ENCODE results near the gene HVCN1. TPM values are rescaled to one million over a fixed set of nuclear protein-coding genes. Genes with fewer than 3 reads are reported as not detected.

HVCN1 gene
- total and polyA plus RNA-seq, 2 of the 13 experiments (the other 11 are each of a cell fraction or from before 2014, with no cell fraction given): 0.49 to 1.3 TPM

DNA sequence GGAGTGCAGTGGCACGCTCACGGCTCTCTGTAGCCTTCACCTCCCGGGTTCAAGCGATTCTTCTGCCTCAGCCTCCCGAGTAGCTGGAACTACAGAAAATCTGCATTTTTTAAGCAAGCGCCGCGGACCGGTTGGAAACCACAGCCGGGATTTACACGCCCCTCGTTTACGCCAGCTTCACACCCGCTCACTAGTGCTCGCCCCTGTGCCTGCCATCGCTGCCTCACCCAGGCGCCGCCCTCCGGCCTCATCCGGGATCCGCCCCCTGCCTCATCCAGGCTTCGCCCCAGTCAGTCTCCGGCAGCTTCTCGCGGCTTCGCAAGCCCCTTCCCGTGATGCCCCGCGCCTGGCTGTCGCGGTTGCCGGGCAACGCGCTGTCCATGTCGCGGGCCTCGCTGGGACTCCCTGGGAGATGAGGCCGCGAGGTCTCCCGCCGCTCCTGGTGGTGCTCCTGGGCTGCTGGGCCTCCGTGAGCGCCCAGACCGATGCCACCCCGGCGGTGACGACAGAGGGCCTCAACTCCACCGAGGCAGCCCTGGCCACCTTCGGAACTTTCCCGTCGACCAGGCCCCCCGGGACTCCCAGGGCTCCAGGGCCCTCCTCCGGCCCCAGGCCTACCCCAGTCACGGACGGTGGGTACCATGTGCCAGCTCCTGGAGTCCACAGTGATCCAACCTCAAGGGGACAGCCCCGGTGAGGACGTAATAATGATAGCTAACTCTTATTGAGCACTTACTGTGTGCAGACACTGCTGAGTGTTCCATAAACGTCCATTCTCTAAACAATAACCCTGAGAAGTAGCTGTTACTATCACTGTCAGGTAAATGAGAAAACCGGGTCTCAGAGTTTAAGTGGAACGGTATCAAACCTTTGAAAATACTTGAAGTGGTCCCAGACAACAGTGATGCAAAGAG lies 74.9 kb downstream of the HVCN1 start, which contains the start of gene TCTN1 (continued):
- TF ChIP-seq SAFB2 (CRISPR knock-in tag; IDR thresholded peaks at IDR 0.05; ENCODE audit: borderline replicate concordance, low read depth): no peak; the same call in 1 of the 2 replicates
- TF ChIP-seq TRIM24 (CRISPR knock-in tag; IDR thresholded peaks at IDR 0.05): no peak
- TF ChIP-seq, protein P1, sequence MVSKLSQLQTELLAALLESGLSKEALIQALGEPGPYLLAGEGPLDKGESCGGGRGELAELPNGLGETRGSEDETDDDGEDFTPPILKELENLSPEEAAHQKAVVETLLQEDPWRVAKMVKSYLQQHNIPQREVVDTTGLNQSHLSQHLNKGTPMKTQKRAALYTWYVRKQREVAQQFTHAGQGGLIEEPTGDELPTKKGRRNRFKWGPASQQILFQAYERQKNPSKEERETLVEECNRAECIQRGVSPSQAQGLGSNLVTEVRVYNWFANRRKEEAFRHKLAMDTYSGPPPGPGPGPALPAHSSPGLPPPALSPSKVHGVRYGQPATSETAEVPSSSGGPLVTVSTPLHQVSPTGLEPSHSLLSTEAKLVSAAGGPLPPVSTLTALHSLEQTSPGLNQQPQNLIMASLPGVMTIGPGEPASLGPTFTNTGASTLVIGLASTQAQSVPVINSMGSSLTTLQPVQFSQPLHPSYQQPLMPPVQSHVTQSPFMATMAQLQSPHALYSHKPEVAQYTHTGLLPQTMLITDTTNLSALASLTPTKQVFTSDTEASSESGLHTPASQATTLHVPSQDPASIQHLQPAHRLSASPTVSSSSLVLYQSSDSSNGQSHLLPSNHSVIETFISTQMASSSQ (IDR thresholded peaks at IDR 0.05; ENCODE audit: low read depth): no peak
- TF ChIP-seq, protein P1 (CRISPR knock-in tag; IDR thresholded peaks at IDR 0.05; ENCODE audit: borderline replicate concordance): peak; percentile 62; the same call in 1 of the 2 replicates
- peak; percentile 72 for TF ChIP-seq HES4 (CRISPR knock-in tag; IDR thresholded peaks at IDR 0.05; ENCODE audit: borderline replicate concordance)
- TF ChIP-seq ZBTB3 (CRISPR knock-in tag; IDR thresholded peaks at IDR 0.05; ENCODE audit: borderline replicate concordance, low read depth): no peak
- no peak for TF ChIP-seq GPBP1L1 (CRISPR knock-in tag; IDR thresholded peaks at IDR 0.05)
- TF ChIP-seq, protein P2, sequence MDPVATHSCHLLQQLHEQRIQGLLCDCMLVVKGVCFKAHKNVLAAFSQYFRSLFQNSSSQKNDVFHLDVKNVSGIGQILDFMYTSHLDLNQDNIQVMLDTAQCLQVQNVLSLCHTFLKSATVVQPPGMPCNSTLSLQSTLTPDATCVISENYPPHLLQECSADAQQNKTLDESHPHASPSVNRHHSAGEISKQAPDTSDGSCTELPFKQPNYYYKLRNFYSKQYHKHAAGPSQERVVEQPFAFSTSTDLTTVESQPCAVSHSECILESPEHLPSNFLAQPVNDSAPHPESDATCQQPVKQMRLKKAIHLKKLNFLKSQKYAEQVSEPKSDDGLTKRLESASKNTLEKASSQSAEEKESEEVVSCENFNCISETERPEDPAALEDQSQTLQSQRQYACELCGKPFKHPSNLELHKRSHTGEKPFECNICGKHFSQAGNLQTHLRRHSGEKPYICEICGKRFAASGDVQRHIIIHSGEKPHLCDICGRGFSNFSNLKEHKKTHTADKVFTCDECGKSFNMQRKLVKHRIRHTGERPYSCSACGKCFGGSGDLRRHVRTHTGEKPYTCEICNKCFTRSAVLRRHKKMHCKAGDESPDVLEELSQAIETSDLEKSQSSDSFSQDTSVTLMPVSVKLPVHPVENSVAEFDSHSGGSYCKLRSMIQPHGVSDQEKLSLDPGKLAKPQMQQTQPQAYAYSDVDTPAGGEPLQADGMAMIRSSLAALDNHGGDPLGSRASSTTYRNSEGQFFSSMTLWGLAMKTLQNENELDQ (CRISPR knock-in tag; IDR thresholded peaks at IDR 0.05; ENCODE audit: borderline replicate concordance): no peak
- TF ChIP-seq SKIL (CRISPR knock-in tag; IDR thresholded peaks at IDR 0.05; ENCODE audit: borderline replicate concordance): no peak
- no peak; the same call in 1 of the 2 replicates for TF ChIP-seq SMYD3 (CRISPR knock-in tag; IDR thresholded peaks at IDR 0.05)
- no peak for TF ChIP-seq SETDB1 (CRISPR knock-in tag; IDR thresholded peaks at IDR 0.05; ENCODE audit: borderline replicate concordance)
- TF ChIP-seq ZNF598 (CRISPR knock-in tag; IDR thresholded peaks at IDR 0.05; ENCODE audit: borderline replicate concordance): peak; percentile 88; the same call in 1 of the 2 replicates
- no peak for TF ChIP-seq ETS1 (CRISPR knock-in tag; IDR thresholded peaks at IDR 0.05)
